NB4 (cell line): ENCODE data around the gene MCTP2.

Source experiments
- CTCF ChIP-seq: IDR thresholded peaks from one replicate; pipeline ENCODE4 v1.5.1; 2012; ENCODE audit warnings: low read depth, low read length
- POLR2A ChIP-seq: IDR thresholded peaks from 2 replicates; pipeline ENCODE4 v1.6.1; 2011; ENCODE audit warnings: mild to moderate bottlenecking; ENCODE audit not compliant: insufficient read length; ENCODE audit errors: extremely low read depth

DNA sequence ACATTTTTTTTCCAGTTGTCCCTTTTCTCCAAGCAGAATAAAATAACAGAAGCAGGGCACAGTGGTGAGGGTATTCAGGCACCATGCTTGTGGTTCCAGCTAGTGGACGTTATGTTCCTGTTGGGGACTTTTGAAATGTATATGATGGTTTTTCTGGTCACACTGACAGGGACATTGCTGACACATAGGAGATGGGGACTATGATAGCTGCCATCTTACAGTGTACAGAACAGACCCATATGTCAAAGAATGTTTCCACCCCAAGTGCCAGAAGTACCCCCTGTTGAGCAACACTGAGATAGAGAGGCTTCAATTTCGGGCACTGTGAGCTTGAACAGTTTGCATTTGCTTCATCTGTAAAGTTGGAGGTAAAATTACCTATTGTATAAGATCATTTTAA, 38.6 kb downstream of the MCTP2 start:
- TF ChIP-seq CTCF (no peak), POLR2A (no peak)
